Measurements from ENCODE around the gene JMJD1C.

The JMJD1C gene

DNA sequence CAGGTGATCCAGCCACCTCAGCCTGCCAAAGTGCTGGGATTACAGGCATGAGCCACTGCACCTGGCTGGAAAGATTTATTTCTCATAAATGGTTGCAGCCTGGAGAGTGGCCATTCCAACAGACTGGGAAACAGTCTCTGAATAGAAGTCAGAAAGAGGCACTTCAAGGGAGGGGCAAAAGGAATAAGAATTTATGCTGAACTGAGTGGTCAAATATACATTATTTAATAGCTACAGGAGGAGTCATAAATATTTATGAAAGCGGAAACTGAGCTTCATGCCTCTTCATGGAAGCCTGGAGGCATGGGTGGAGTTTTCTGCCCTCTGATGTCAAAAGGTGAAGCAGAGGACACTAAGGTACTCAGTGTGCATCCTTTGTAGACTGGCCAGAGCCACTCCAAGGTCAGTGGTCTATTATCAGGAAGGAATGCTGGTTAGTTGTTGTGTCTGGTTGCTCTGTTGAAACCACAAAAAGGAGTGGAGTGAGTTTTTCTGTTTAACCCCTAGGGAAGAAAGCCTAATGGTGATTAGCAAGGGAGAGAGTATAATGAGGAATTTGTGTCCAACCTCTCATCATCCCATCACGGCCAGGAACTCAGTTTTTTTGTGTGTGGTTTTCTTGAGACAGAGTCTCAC lies 341.9 kb downstream of the JMJD1C start:
- no peak overlapping the region for H3K27ac ChIP-seq
- H2AFZ ChIP-seq, result no peak overlapping the region
- no peaks in the 10 kb centered on the region for H3K27me3 ChIP-seq (ENCODE audit: control insufficient read depth, insufficient read depth, low read length)
- no peak overlapping the region for H3K9ac ChIP-seq
- H3K9me3 ChIP-seq (ENCODE audit: control insufficient read depth, low read length), result no peaks in the 10 kb centered on the region
- no peaks in the 10 kb centered on the region for H3K4me1 ChIP-seq
- no peak overlapping the region for H3K4me3 ChIP-seq (ENCODE audit: low read depth, low read length)
- H3K36me3 ChIP-seq (ENCODE audit: control insufficient read depth, insufficient read depth, low read length), result no peaks in the 10 kb centered on the region
- H3K4me2 ChIP-seq (ENCODE audit: low read length), result no peak overlapping the region
- H3K79me2 ChIP-seq, result no peaks in the 10 kb centered on the region
- TF ChIP-seq, protein P1, sequence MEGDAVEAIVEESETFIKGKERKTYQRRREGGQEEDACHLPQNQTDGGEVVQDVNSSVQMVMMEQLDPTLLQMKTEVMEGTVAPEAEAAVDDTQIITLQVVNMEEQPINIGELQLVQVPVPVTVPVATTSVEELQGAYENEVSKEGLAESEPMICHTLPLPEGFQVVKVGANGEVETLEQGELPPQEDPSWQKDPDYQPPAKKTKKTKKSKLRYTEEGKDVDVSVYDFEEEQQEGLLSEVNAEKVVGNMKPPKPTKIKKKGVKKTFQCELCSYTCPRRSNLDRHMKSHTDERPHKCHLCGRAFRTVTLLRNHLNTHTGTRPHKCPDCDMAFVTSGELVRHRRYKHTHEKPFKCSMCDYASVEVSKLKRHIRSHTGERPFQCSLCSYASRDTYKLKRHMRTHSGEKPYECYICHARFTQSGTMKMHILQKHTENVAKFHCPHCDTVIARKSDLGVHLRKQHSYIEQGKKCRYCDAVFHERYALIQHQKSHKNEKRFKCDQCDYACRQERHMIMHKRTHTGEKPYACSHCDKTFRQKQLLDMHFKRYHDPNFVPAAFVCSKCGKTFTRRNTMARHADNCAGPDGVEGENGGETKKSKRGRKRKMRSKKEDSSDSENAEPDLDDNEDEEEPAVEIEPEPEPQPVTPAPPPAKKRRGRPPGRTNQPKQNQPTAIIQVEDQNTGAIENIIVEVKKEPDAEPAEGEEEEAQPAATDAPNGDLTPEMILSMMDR (IDR thresholded peaks at IDR 0.05), result no peak

DNA sequence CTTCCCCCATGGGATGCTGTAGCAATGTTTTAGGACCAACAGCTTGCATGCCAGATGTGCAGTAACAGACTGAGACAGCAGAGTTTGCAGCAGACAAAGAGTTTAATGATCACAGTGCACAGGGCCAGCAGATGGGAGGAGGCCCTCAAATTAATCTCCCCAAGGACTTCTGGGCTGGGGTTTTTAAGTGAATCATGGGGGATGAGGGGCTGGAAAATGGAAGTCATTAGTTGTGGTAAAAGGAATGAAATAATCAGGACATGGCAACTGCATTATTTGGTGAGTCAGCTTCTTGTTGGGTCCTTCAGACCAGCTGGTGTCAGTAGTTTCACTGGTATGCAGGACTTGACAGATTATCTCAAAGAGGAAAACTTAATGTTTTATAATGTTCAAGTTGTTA lies 345.2 kb downstream of the JMJD1C start:
- H3K9ac ChIP-seq, result no peak overlapping the region
- H3K9me3 ChIP-seq (ENCODE audit: control insufficient read depth, low read length), result no peaks in the 10 kb centered on the region
- no peaks in the 10 kb centered on the region for H3K79me2 ChIP-seq
- no peak overlapping the region for H2AFZ ChIP-seq
- no peak overlapping the region for H3K4me3 ChIP-seq (ENCODE audit: low read depth, low read length)
- H3K27ac ChIP-seq, result no peak overlapping the region
- no peaks in the 10 kb centered on the region for H3K27me3 ChIP-seq (ENCODE audit: control insufficient read depth, insufficient read depth, low read length)
- no peak overlapping the region for H3K4me2 ChIP-seq (ENCODE audit: low read length)
- H3K36me3 ChIP-seq (ENCODE audit: control insufficient read depth, insufficient read depth, low read length), result no peaks in the 10 kb centered on the region
- H3K4me1 ChIP-seq, result no peaks in the 10 kb centered on the region
- TF ChIP-seq, protein P1 (IDR thresholded peaks at IDR 0.05), result no peak

DNA sequence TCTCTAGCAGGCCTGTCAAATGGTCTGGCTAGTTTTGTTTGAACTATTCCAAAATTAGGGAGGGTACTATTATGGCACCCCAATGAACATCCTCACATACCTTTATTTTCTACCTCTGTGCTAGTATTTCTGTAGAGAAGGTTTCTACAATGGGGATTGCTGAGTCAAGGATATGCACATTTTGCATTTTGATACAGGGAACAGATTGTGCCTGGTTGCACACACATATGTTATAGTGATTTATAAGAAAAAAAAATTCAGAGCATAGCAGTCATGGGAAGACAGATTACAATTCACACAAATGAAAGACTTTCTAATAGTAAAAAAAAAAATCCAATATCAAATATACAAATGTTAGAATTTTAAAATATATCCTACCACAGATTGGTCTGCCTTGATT lies 346.7 kb downstream of the JMJD1C start:
- H3K4me1 ChIP-seq, result peaks cover 3% of the 10 kb centered on the region
- no peaks in the 10 kb centered on the region for H3K79me2 ChIP-seq
- no peaks in the 10 kb centered on the region for H3K9me3 ChIP-seq (ENCODE audit: control insufficient read depth, low read length)
- TF ChIP-seq, protein P1 (IDR thresholded peaks at IDR 0.05), result no peak
- no peak overlapping the region for H3K4me2 ChIP-seq (ENCODE audit: low read length)
- H3K27ac ChIP-seq, result no peak overlapping the region
- H3K4me3 ChIP-seq (ENCODE audit: low read depth, low read length), result no peak overlapping the region
- no peak overlapping the region for H2AFZ ChIP-seq
- no peak overlapping the region for H3K9ac ChIP-seq
- no peaks in the 10 kb centered on the region for H3K36me3 ChIP-seq (ENCODE audit: control insufficient read depth, insufficient read depth, low read length)
- H3K27me3 ChIP-seq (ENCODE audit: control insufficient read depth, insufficient read depth, low read length), result no peaks in the 10 kb centered on the region
